CD14-positive monocyte (primary cell): ENCODE results near the gene CCDC180. TPM values are rescaled to one million over a fixed set of nuclear protein-coding genes. Genes with fewer than 3 reads are reported as not detected.

Source experiments
- DNase-seq, 3 donors: peaks; one replicate each; pipeline ENCODE4 v3.0.0-alpha.2; 2011 to 2022
- H2AFZ ChIP-seq: 2 replicates; pipeline ENCODE4 v1.6.0; 2012; ENCODE audit warnings: mild to moderate bottlenecking, low read depth, low read length, inconsistent platforms; ENCODE audit not compliant: insufficient read depth, poor library complexity, severe bottlenecking
- H3K27ac ChIP-seq, 2 donors: 1 replicate in 1 of 2; 2 replicates in 1 of 2; pipeline ENCODE4 v1.5.1; 2012 to 2013; ENCODE audit warnings: low read length in 2 of 2, control low read depth in 1 of 2, inconsistent platforms in 1 of 2, low read depth in 1 of 2, mild to moderate bottlenecking in 1 of 2
- H3K27me3 ChIP-seq, 2 donors: one replicate each; pipeline versions ENCODE4 v1.6.0 to v1.6.1; 2011 to 2013; ENCODE audit warnings: low read length in 2 of 2; ENCODE audit not compliant: control insufficient read depth in 2 of 2, insufficient read depth in 2 of 2
- H3K36me3 ChIP-seq, 2 donors: replicated peaks in 1 of 2; 1 replicate in 1 of 2; 2 replicates in 1 of 2; pipeline versions ENCODE4 v1.5.1 to v1.6.1; 2012 to 2013; ENCODE audit warnings: low read length in 2 of 2, control low read depth in 1 of 2, inconsistent platforms in 1 of 2, mild to moderate bottlenecking in 1 of 2; ENCODE audit not compliant: insufficient read depth in 2 of 2, control insufficient read depth in 1 of 2
- H3K4me1 ChIP-seq, 2 donors: 1 replicate in 1 of 2; 2 replicates in 1 of 2; pipeline versions ENCODE4 v1.5.1 to v1.6.1; 2012 to 2013; ENCODE audit warnings: low read length in 2 of 2, control low read depth in 1 of 2, inconsistent platforms in 1 of 2, mild to moderate bottlenecking in 1 of 2, moderate library complexity in 1 of 2; ENCODE audit not compliant: insufficient read depth in 2 of 2, control insufficient read depth in 1 of 2
- H3K4me2 ChIP-seq: replicated peaks from 2 replicates; pipeline ENCODE3; 2012; ENCODE audit warnings: low read length, moderate library complexity, mild to moderate bottlenecking; ENCODE audit not compliant: poor library complexity, severe bottlenecking; ENCODE audit errors: extremely low read depth
- H3K4me3 ChIP-seq, 3 experiments: fragments of 200-600 bp in 1 of 3; sonication (generic) in 1 of 3; replicated peaks in 1 of 3; 1 replicate in 2 of 3; 2 replicates in 1 of 3; pipeline ENCODE4 v1.5.1; 2011 to 2013; ENCODE audit warnings: low read length in 3 of 3, mild to moderate bottlenecking in 3 of 3, control low read depth in 2 of 3, low read depth in 2 of 3, inconsistent platforms in 1 of 3, moderate library complexity in 1 of 3
- H3K79me2 ChIP-seq: 2 replicates; pipeline ENCODE4 v1.6.0; 2012; ENCODE audit warnings: mild to moderate bottlenecking, control low read depth, inconsistent platforms, low read length, moderate library complexity; ENCODE audit not compliant: insufficient read depth
- H3K9ac ChIP-seq: 2 replicates; pipeline ENCODE4 v1.6.0; 2017; ENCODE audit warnings: low read length, mild to moderate bottlenecking; ENCODE audit not compliant: insufficient read depth, poor library complexity, severe bottlenecking
- H3K9me3 ChIP-seq, 2 donors: replicated peaks in 1 of 2; 1 replicate in 1 of 2; 2 replicates in 1 of 2; pipeline versions ENCODE4 v1.5.1 to v1.6.1; 2012 to 2013; ENCODE audit warnings: low read length in 2 of 2, control low read depth in 1 of 2; ENCODE audit not compliant: control insufficient read depth in 1 of 2, insufficient read depth in 1 of 2
- H4K20me1 ChIP-seq: 2 replicates; pipeline ENCODE4 v1.6.0; 2012; ENCODE audit warnings: mild to moderate bottlenecking, low read length, control low read depth, moderate library complexity; ENCODE audit not compliant: insufficient read depth
- H3K27ac Mint-ChIP-seq, 7 donors: one replicate each; pipeline ENCODE4 v1.8.0; 2020; ENCODE audit warnings: mild to moderate bottlenecking in 7 of 7, mixed read lengths in 7 of 7, moderate library complexity in 6 of 7, inconsistent platforms in 2 of 7
- H3K27me3 Mint-ChIP-seq, 3 donors: one replicate each; pipeline ENCODE4 v1.8.0; 2021 to 2022; ENCODE audit warnings: low read depth in 3 of 3, mild to moderate bottlenecking in 3 of 3, mixed read lengths in 3 of 3, moderate library complexity in 3 of 3, inconsistent platforms in 1 of 3
- H3K36me3 Mint-ChIP-seq, 2 donors: one replicate each; pipeline ENCODE4 v1.8.0; 2020; ENCODE audit warnings: mixed read lengths in 2 of 2, inconsistent platforms in 1 of 2, mild to moderate bottlenecking in 1 of 2
- H3K4me1 Mint-ChIP-seq: one replicate; pipeline ENCODE4 v1.8.0; 2020; ENCODE audit warnings: mild to moderate bottlenecking, mixed read lengths
- H3K4me3 Mint-ChIP-seq, 2 donors: one replicate each; pipeline ENCODE4 v1.8.0; 2020; ENCODE audit warnings: mild to moderate bottlenecking in 2 of 2, mixed read lengths in 2 of 2, moderate library complexity in 1 of 2
- H3K9me3 Mint-ChIP-seq, 7 donors: one replicate each; pipeline ENCODE4 v1.8.0; 2020 to 2022; ENCODE audit warnings: mixed read lengths in 7 of 7, mild to moderate bottlenecking in 6 of 7, moderate library complexity in 6 of 7, inconsistent platforms in 2 of 7
- CTCF ChIP-seq: fragments of 200-600 bp; IDR thresholded peaks from one replicate; pipeline ENCODE4 v1.8.0; 2022; ENCODE audit warnings: antibody characterized with exemption, mild to moderate bottlenecking
- WGBS: methylation state at CpG from one replicate; pipeline ENCODE4 v1.1.5; 2013; ENCODE audit warnings: missing lambda C conversion rate; ENCODE audit not compliant: insufficient coverage; 5-methylcytosine and 5-hydroxymethylcytosine counted together
- intact Hi-C, 2 donors: fragments of 100-400 bp; cut with micrococcal nuclease; formaldehyde crosslinking; loops; one replicate each; pipeline versions ENCODE4 v1.15.0 to v1.15.1; 2023
- polyA plus RNA-seq, 3 donors: library from polyadenylated mRNA; depleted of rRNA in 1 of 3; unstranded in 2 of 3; stranded (reverse) in 1 of 3; fragments of 300-500 nt in 2 of 3; fragments of >200 nt in 1 of 3; fragmentation: Illumina TruSeq in 2 of 3; gene quantifications; 1 replicate in 2 of 3; 2 replicates in 1 of 3; pipeline ENCODE4 v1.2.3, GENCODE V29; 2012 to 2021

The CCDC180 gene
- polyA plus RNA-seq, 3 donors = 0.24 to 1.3 TPM; not detected in 1

DNA sequence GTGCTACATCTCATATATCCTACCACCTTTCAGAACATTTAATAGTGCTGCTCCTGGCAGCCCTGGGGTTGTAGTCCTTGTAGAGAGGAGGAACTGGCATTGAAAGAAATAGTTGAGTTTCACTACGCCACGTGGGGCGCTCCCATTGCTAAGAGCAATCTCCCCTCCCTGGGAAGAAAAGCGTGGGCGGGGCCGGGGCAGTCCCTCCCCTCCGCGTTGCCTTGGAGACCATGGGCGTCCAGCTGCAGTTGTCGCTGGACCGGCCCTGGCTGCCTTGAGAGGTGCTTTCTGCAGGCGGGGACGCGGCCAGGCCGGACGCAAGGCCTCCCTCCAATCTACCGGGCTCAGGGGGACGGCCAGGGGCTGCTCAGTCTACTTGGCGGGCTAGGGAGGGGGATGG lies 368 bp upstream of the CCDC180 start:
- Histone ChIP-seq H2AFZ (no peak overlapping the region), H3K79me2 (no peaks in the 10 kb centered on the region), H3K4me1 (no peaks in the 10 kb centered on the region), H3K36me3 (no peaks in the 10 kb centered on the region), H3K4me2 (no peak overlapping the region), H3K27me3 (no peaks in the 10 kb centered on the region), H3K9me3 (peaks cover 0 to 2% of the 10 kb centered on the region in 2 donors), H3K9ac (no peak overlapping the region), H4K20me1 (no peaks in the 10 kb centered on the region), H3K4me3 (no peak overlapping the region), H3K27ac (no peak overlapping the region)
- H3K27ac Mint-ChIP-seq = no peak overlapping the region
- 57% methylated on average over 13 of the region's 19 CpGs for WGBS
- no peak for DNase-seq
- H3K4me3 Mint-ChIP-seq = peak overlapping the region in 1 of 2 donors; percentile 26
- intact Hi-C loops = no loop called here
- TF ChIP-seq CTCF = no peak
- peaks cover 3 to 14% (median 5%) of the 10 kb centered on the region in 7 donors for H3K9me3 Mint-ChIP-seq
- H3K36me3 Mint-ChIP-seq = peaks cover 3 to 5% of the 10 kb centered on the region in 2 donors
- peaks cover 4 to 10% (median 7%) of the 10 kb centered on the region in 3 donors for H3K27me3 Mint-ChIP-seq
- no peaks in the 10 kb centered on the region for H3K4me1 Mint-ChIP-seq

DNA sequence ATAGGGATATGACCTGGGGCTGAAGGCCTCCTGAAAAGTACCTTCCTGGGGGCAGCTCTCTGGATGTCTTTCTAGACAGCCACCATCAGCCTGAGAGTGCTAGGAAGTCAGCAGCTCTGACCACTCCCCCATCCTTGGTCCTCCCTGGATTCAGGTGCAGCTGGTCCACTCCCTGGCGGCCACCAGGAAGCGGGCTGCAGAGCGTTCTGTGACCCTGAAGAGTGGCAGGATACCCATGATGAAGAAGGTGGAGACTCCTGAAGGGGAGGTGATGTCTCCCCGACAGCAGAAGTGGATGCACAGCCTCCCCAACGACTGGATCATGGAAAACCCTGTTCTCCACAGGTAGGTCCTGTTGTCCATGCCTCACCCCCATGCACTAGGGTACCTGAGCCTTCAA lies 1.8 kb downstream of the CCDC180 start:
- H3K36me3 Mint-ChIP-seq = peaks cover 3 to 5% of the 10 kb centered on the region in 2 donors
- Histone ChIP-seq H3K36me3 (no peaks in the 10 kb centered on the region), H4K20me1 (no peaks in the 10 kb centered on the region), H3K9ac (no peak overlapping the region), H3K27ac (no peak overlapping the region), H3K27me3 (no peaks in the 10 kb centered on the region), H3K4me3 (no peak overlapping the region), H2AFZ (no peak overlapping the region), H3K4me2 (no peak overlapping the region), H3K4me1 (no peaks in the 10 kb centered on the region), H3K79me2 (no peaks in the 10 kb centered on the region), H3K9me3 (peaks cover 0 to 2% of the 10 kb centered on the region in 2 donors)
- peaks cover 0 to 10% (median 3%) of the 10 kb centered on the region in 7 donors for H3K9me3 Mint-ChIP-seq
- no peak for TF ChIP-seq CTCF
- no peaks in the 10 kb centered on the region for H3K4me1 Mint-ChIP-seq
- no peak overlapping the region for H3K27ac Mint-ChIP-seq
- H3K27me3 Mint-ChIP-seq = peaks cover 4 to 10% (median 7%) of the 10 kb centered on the region in 3 donors
- DNase-seq = no peak
- H3K4me3 Mint-ChIP-seq = no peak overlapping the region
- intact Hi-C loops = no loop called here
- WGBS = 96% methylated on average over 3 of the region's 5 CpGs
